ENCODE data around the gene PLP2. TPM values are rescaled to one million over a fixed set of nuclear protein-coding genes. Genes with fewer than 3 reads are reported as not detected.

The PLP2 gene
- total and polyA plus RNA-seq, 10 donors: 30.2 to 100 (median 55.0) TPM

DNA sequence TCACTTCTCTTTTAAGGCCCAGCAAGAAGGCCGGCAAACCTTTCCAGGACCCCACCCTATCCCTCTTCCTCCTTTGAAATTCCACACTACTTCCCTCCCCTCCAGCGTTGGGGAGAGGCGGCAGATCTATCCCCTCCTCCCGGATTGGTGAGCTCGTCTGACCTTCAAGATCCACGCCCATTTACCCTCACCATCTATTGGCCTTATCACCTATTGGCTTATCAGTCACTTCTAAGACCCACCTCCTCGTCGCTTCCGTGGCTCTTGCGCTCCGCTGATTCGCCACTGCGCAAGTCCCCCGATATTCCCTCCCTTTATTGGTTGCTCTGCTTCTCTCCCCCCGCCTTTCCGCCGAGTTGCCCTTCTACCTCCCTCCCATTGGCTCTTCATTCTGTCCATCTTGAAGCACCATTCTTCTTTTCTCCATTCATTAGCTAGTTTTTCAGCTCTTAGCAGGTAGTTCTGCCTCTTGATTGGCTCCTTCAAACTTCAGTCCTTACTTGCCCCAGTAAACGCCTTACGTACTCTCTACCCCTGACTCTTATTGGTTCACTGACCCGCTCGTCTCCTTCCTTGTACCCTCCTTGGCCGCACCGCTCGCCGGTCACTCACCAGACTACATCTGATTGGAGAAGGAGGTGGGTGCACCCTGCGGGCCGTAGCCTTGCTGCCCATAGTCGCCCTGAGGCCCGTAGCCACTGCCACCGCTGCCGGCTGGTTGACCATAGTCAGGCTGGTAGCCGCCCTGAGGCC lies 19.3 kb downstream of the PLP2 start:
- WGBS, 5 donors: 0 to 42% (median 1%) methylated on average over 22 to 32 of the region's 32 CpGs
- TF ChIP-seq POLR2AphosphoS5 (IDR thresholded peaks at IDR 0.05): peak; percentile 90 to 95 (median 91)
- TF ChIP-seq, protein P1, sequence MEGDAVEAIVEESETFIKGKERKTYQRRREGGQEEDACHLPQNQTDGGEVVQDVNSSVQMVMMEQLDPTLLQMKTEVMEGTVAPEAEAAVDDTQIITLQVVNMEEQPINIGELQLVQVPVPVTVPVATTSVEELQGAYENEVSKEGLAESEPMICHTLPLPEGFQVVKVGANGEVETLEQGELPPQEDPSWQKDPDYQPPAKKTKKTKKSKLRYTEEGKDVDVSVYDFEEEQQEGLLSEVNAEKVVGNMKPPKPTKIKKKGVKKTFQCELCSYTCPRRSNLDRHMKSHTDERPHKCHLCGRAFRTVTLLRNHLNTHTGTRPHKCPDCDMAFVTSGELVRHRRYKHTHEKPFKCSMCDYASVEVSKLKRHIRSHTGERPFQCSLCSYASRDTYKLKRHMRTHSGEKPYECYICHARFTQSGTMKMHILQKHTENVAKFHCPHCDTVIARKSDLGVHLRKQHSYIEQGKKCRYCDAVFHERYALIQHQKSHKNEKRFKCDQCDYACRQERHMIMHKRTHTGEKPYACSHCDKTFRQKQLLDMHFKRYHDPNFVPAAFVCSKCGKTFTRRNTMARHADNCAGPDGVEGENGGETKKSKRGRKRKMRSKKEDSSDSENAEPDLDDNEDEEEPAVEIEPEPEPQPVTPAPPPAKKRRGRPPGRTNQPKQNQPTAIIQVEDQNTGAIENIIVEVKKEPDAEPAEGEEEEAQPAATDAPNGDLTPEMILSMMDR (IDR thresholded peaks at IDR 0.05 in 8 of 11, conservative IDR thresholded peaks at IDR 0.05 in 3 of 11): peak in 2 of 11 experiments; percentile 24 to 29
- TF ChIP-seq POLR2A (IDR thresholded peaks at IDR 0.05): peak in 1 of 3 donors; percentile 64
- intact Hi-C loops (cut with DNase I; ENCODE audit: low total_unique reads): no loop called here
- Histone ChIP-seq H3K27me3 (replicated peaks in 1 of 7) (no peaks in the 10 kb centered on the region), H3K4me3 (peak overlapping the region; percentile 43 to 80 (median 55)), H3K36me3 (no peaks in the 10 kb centered on the region), H3K4me1 (peaks cover 0 to 41% (median 14%) of the 10 kb centered on the region in 6 donors), H3K9me3 (no peaks in the 10 kb centered on the region), H3K27ac (peak overlapping the region; percentile 69 to 94 (median 90))
- peak; percentile 94 for DNase-seq

DNA sequence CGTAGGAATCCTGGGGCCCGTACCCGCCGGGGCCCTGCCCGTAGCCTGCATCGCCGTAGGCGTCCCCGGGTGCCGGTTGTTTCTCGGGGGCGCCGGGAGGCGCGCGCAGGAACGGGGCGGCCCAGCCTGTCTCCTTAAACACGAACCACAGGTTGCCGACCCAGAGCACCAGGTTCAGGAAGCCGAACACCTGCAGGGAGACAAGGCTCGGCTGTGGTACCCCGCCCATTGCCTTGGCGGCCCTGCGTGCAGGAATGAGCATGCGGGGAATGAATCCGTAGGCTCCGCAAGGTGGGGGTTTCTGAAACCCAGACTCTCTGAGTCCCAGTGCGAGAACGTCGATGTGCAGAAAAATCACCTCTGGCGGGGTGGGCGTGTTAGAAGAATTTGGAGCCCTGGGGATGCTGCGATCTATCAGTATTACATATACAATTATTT lies 19.9 kb downstream of the PLP2 start:
- Histone ChIP-seq H3K36me3 (no peaks in the 10 kb centered on the region), H3K9me3 (no peaks in the 10 kb centered on the region), H3K27ac (peak overlapping the region; percentile 69 to 94 (median 90)), H3K4me1 (peaks cover 0 to 38% (median 14%) of the 10 kb centered on the region in 6 donors), H3K4me3 (peak overlapping the region; percentile 43 to 80 (median 55)), H3K27me3 (replicated peaks in 1 of 7) (no peaks in the 10 kb centered on the region)
- 1 to 50% (median 6%) methylated on average over 8 to 34 of the region's 34 CpGs for WGBS, 5 donors
- no peak for DNase-seq
- intact Hi-C loops (cut with DNase I; ENCODE audit: low total_unique reads): no loop called here
- TF ChIP-seq, protein P1 (IDR thresholded peaks at IDR 0.05 in 8 of 11, conservative IDR thresholded peaks at IDR 0.05 in 3 of 11): peak in 1 of 11 experiments; percentile 23
- TF ChIP-seq POLR2A (IDR thresholded peaks at IDR 0.05) (no peak), POLR2AphosphoS5 (IDR thresholded peaks at IDR 0.05) (no peak)

DNA sequence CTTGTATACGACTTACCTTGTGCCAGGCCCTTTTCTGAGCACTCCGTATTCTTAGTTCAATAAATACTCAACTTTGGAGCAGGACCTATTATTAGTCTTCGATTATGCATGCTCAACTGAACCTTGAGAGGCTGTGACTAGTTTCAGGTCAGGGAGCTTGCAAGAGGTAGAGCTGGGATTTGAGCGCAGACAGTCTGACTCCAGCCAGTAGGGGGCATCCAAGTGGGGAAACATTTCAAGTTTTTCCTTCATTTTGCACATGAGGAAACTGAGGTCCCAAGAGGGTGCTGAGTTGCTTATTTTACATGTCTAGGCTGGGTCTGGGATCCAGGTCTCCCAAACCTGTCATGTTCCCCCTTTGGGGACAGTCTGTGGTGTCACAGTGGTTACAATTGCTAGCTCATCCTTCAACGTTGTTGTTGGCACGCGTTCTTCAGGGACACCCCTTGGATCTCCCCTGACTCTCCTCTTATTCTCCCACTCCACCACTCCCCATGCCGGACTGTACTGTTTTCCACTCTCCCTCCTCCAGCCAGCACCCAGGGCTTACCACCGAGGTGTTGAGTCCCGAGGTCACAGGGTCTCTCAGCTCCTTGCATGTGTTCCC lies 21.1 kb downstream of the PLP2 start:
- TF ChIP-seq POLR2A (IDR thresholded peaks at IDR 0.05): no peak
- no peak for TF ChIP-seq POLR2AphosphoS5 (IDR thresholded peaks at IDR 0.05)
- TF ChIP-seq, protein P1 (IDR thresholded peaks at IDR 0.05 in 8 of 11, conservative IDR thresholded peaks at IDR 0.05 in 3 of 11): peak in 8 of 11 experiments; percentile 16 to 64 (median 56)
- intact Hi-C loops (cut with DNase I; ENCODE audit: low total_unique reads): no loop called here
- Histone ChIP-seq H3K4me3 (no peak overlapping the region), H3K9me3 (no peaks in the 10 kb centered on the region), H3K36me3 (no peaks in the 10 kb centered on the region), H3K27ac (peak overlapping the region in 1 of 8 donors; percentile 5), H3K4me1 (peaks cover 0 to 35% (median 14%) of the 10 kb centered on the region in 6 donors), H3K27me3 (replicated peaks in 1 of 7) (no peaks in the 10 kb centered on the region)
- DNase-seq: no peak
- 64 to 70% (median 68%) methylated on average over 10 of the region's 10 CpGs for WGBS, 5 donors

DNA sequence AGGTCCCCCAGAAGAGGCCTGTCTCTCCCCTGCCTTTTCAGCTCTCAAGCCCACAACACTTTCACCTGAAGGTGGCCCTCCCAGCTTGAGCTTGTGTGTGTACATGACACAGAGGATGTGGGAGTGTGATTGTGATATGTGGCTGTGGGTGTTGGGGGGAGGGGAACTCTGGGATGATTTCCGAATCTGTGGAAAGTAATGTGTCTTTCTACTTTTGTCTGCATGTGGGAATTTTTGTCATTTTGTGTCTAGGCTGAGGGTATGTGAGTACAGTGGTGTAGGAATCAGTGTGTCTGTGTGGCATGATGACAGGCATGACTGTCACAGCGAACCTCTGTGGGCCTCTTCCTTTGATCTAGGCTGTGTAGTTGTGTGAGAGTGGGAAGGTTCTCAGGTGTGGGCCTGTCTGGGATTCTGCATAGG lies 21.9 kb downstream of the PLP2 start:
- Histone ChIP-seq H3K4me3 (no peak overlapping the region), H3K9me3 (no peaks in the 10 kb centered on the region), H3K4me1 (peaks cover 0 to 35% (median 14%) of the 10 kb centered on the region in 6 donors), H3K27ac (no peak overlapping the region), H3K36me3 (no peaks in the 10 kb centered on the region), H3K27me3 (replicated peaks in 1 of 7) (no peaks in the 10 kb centered on the region)
- WGBS, 5 donors: 30 to 80% (median 73%) methylated on average over 1 to 2 of the region's 2 CpGs
- TF ChIP-seq POLR2A (IDR thresholded peaks at IDR 0.05): no peak
- TF ChIP-seq, protein P1 (IDR thresholded peaks at IDR 0.05 in 8 of 11, conservative IDR thresholded peaks at IDR 0.05 in 3 of 11): no peak
- TF ChIP-seq POLR2AphosphoS5 (IDR thresholded peaks at IDR 0.05): no peak
- intact Hi-C loops (cut with DNase I; ENCODE audit: low total_unique reads): no loop called here
- DNase-seq: no peak

Data from spleen (tissue), 11 donors.